ENCODE results near the gene G6PD.
"Not testable (repeated sequence)": the region's sequence is repeated elsewhere in the genome, so short reads cannot be mapped to it uniquely, and the experiment has no call there.

Gene G6PD

GRCh38 chrX:154515090-154515965 is 31.3 kb downstream of the G6PD start:
- FAIRE-seq, result no peak

GRCh38 chrX:154513716-154514115 is 32.9 kb downstream of the G6PD start:
- no peak for FAIRE-seq

- no peak for FAIRE-seq
Measured at GRCh38 chrX:154512879-154513553, 33.6 kb downstream of the G6PD start.

- no peak for FAIRE-seq
Measured at GRCh38 chrX:154511761-154512160, 34.9 kb downstream of the G6PD start.

- no peak for FAIRE-seq
Measured at GRCh38 chrX:154509455-154509854, 37.2 kb downstream of the G6PD start.

GRCh38 chrX:154508384-154508745 is 38.3 kb downstream of the G6PD start:
- no peak for FAIRE-seq

- no peak for FAIRE-seq
Measured at GRCh38 chrX:154507673-154508383, 38.8 kb downstream of the G6PD start.

- FAIRE-seq, result no peak
Measured at GRCh38 chrX:154506483-154507332, 39.9 kb downstream of the G6PD start.

GRCh38 chrX:154505734-154506133 is 40.9 kb downstream of the G6PD start:
- FAIRE-seq, result no peak

- no peak for FAIRE-seq
Measured at GRCh38 chrX:154502989-154503388, 43.7 kb downstream of the G6PD start.

- no peak for FAIRE-seq
Measured at GRCh38 chrX:154502098-154502497, 44.5 kb downstream of the G6PD start.

- not testable (repeated sequence) for FAIRE-seq
Measured at GRCh38 chrX:154501423-154501822, 45.2 kb downstream of the G6PD start.

GRCh38 chrX:154496591-154497137 is 50.0 kb downstream of the G6PD start:
- not testable (repeated sequence) for FAIRE-seq

GRCh38 chrX:154495472-154495922 is 51.1 kb downstream of the G6PD start:
- FAIRE-seq, result no peak

- FAIRE-seq, result no peak
Measured at GRCh38 chrX:154494715-154495114, 51.9 kb downstream of the G6PD start.

- no peak for FAIRE-seq
Measured at GRCh38 chrX:154490414-154491083, 56.1 kb downstream of the G6PD start, which contains the start of gene SLC10A3. Gene SLC10A3, minus strand, starts transcription at chrX:154490629. Its CDS starts 1,689 bp downstream, at chrX:154488940.

GRCh38 chrX:154490021-154490413 is 56.6 kb downstream of the G6PD start:
- FAIRE-seq, result no peak

GRCh38 chrX:154489182-154489581 is 57.5 kb downstream of the G6PD start:
- no peak for FAIRE-seq

- no peak for FAIRE-seq
Measured at GRCh38 chrX:154488336-154489075, 58.1 kb downstream of the G6PD start.

GRCh38 chrX:154487518-154488290 is 58.9 kb downstream of the G6PD start:
- FAIRE-seq, result no peak

Data from endometrium (tissue), 2 donors.